H1 (cell line): ENCODE measurements around the gene CCL26. TPM values are rescaled to one million over a fixed set of nuclear protein-coding genes. Genes with fewer than 3 reads are reported as not detected.

Source experiments
- CTCF ChIA-PET: fragments of 300-600 bp; sonication (Branson Sonifier 250); formaldehyde crosslinking; loops from one replicate; lab custom pipeline; 2021; ENCODE audit not compliant: partially characterized antibody; lab: Charles Lee
- POLR2A ChIA-PET: fragments of 300-600 bp; sonication (Branson Sonifier 250); formaldehyde crosslinking; loops from one replicate; lab custom pipeline; 2021; ENCODE audit warnings: inconsistent platforms; ENCODE audit not compliant: partially characterized antibody; lab: Charles Lee
- DNase-seq, 2 experiments: peaks; one replicate each; pipeline versions ENCODE4 v3.0.0 to v3.0.0-alpha.2; 2010 to 2022; ENCODE audit warnings: low spot score in 2 of 2, low read depth in 1 of 2, mixed read lengths in 1 of 2
- FAIRE-seq: peaks from 2 replicates; lab custom pipeline; 2011; peaks lifted over from hg19 to GRCh38; lab: Jason Lieb, UNC
- H2AFZ ChIP-seq: 2 replicates; pipeline ENCODE4 v1.8.1; 2012; ENCODE audit warnings: low read length, inconsistent platforms
- H2AK5ac ChIP-seq: 2 replicates; pipeline ENCODE4 v1.6.1; 2013; ENCODE audit warnings: low read depth, low read length
- H2BK120ac ChIP-seq: replicated peaks from 2 replicates; pipeline ENCODE3; 2013; ENCODE audit warnings: low read depth, low read length, inconsistent platforms
- H2BK12ac ChIP-seq: 2 replicates; pipeline ENCODE4 v1.6.1; 2013; ENCODE audit warnings: low read depth, low read length
- H2BK15ac ChIP-seq: 2 replicates; pipeline ENCODE4 v1.6.1; 2013; ENCODE audit warnings: low read length
- H2BK20ac ChIP-seq: 2 replicates; pipeline ENCODE4 v1.6.1; 2013; ENCODE audit warnings: low read length
- H2BK5ac ChIP-seq: 2 replicates; pipeline ENCODE4 v1.6.1; 2013; ENCODE audit warnings: low read depth, low read length
- H3K14ac ChIP-seq: 2 replicates; pipeline ENCODE4 v1.6.1; 2013; ENCODE audit warnings: inconsistent platforms; ENCODE audit not compliant: insufficient read length
- H3K18ac ChIP-seq: 2 replicates; pipeline ENCODE4 v1.6.1; 2013; ENCODE audit warnings: low read length; ENCODE audit errors: extremely low read depth
- H3K23ac ChIP-seq: 2 replicates; pipeline ENCODE4 v1.6.1; 2013; ENCODE audit warnings: inconsistent platforms; ENCODE audit not compliant: insufficient read length
- H3K23me2 ChIP-seq: 2 replicates; pipeline ENCODE4 v1.6.1; 2013; ENCODE audit warnings: low read depth, low read length
- H3K27ac ChIP-seq: 2 replicates; pipeline ENCODE4 v1.6.1; 2011; ENCODE audit warnings: low read depth, low read length, inconsistent platforms
- H3K27me3 ChIP-seq, 4 experiments: replicated peaks in 1 of 4; 1 replicate in 1 of 4; 2 replicates in 3 of 4; pipeline versions ENCODE4 v1.6.1 to v1.8.1; 2011 to 2013; ENCODE audit warnings: low read length in 3 of 4, mild to moderate bottlenecking in 3 of 4, inconsistent platforms in 2 of 4, mixed read lengths in 2 of 4, moderate library complexity in 1 of 4; ENCODE audit not compliant: control insufficient read depth in 3 of 4, insufficient read depth in 3 of 4; ENCODE audit errors: extremely low read depth in 1 of 4
- H3K36me3 ChIP-seq, 4 experiments: 2 replicates each; pipeline versions ENCODE4 v1.6.1 to v1.8.1; 2011 to 2013; ENCODE audit warnings: mild to moderate bottlenecking in 4 of 4, low read length in 3 of 4, moderate library complexity in 2 of 4, control low read depth in 1 of 4, inconsistent platforms in 1 of 4; ENCODE audit not compliant: insufficient read depth in 4 of 4, control insufficient read depth in 2 of 4
- H3K4ac ChIP-seq: replicated peaks from 2 replicates; pipeline ENCODE3; 2013; ENCODE audit warnings: low read length, low read depth, mixed read lengths, inconsistent platforms; ENCODE audit not compliant: insufficient read length
- H3K4me1 ChIP-seq, 4 experiments: replicated peaks in 1 of 4; 1 replicate in 1 of 4; 2 replicates in 3 of 4; pipeline versions ENCODE4 v1.6.1 to v1.8.1; 2011 to 2013; ENCODE audit warnings: low read length in 3 of 4, inconsistent platforms in 2 of 4, mixed read lengths in 1 of 4; ENCODE audit not compliant: insufficient read depth in 4 of 4, control insufficient read depth in 3 of 4
- H3K4me2 ChIP-seq, 2 experiments: 2 replicates each; pipeline versions ENCODE4 v1.6.1 to v1.8.1; 2011 to 2013; ENCODE audit warnings: low read depth in 2 of 2, low read length in 2 of 2, control low read depth in 1 of 2, inconsistent platforms in 1 of 2, mild to moderate bottlenecking in 1 of 2; ENCODE audit not compliant: insufficient read depth in 1 of 2
- H3K4me3 ChIP-seq, 4 experiments: fragments of 200-600, 300-600 bp in 1 of 4; sonication (generic), shearing (Covaris generic), sonication (Bioruptor Twin) in 1 of 4; 2 replicates each; pipeline versions ENCODE4 v1.5.1 to v1.8.1; 2011 to 2016; ENCODE audit warnings: low read length in 4 of 4, low read depth in 3 of 4, control low read depth in 2 of 4, inconsistent platforms in 2 of 4, mild to moderate bottlenecking in 2 of 4, mixed read lengths in 1 of 4, moderate library complexity in 1 of 4; ENCODE audit not compliant: insufficient read depth in 2 of 4; ENCODE audit errors: extremely low read depth in 1 of 4
- H3K56ac ChIP-seq: replicated peaks from 2 replicates; pipeline ENCODE3; 2013; ENCODE audit warnings: low read depth, mild to moderate bottlenecking, mixed read lengths, low read length, inconsistent platforms; ENCODE audit not compliant: insufficient read length
- H3K79me1 ChIP-seq: 2 replicates; pipeline ENCODE4 v1.6.1; 2013; ENCODE audit warnings: low read depth, low read length, control low read depth
- H3K79me2 ChIP-seq, 2 experiments: 2 replicates each; pipeline versions ENCODE4 v1.6.1 to v1.8.1; 2012 to 2013; ENCODE audit warnings: low read length in 2 of 2, mild to moderate bottlenecking in 2 of 2, inconsistent platforms in 1 of 2; ENCODE audit not compliant: insufficient read depth in 2 of 2, control insufficient read depth in 1 of 2
- H3K9ac ChIP-seq, 4 experiments: replicated peaks in 1 of 4; 1 replicate in 1 of 4; 2 replicates in 3 of 4; pipeline versions ENCODE4 v1.6.1 to v1.8.1; 2011 to 2013; ENCODE audit warnings: low read depth in 3 of 4, low read length in 3 of 4, control low read depth in 2 of 4, mild to moderate bottlenecking in 2 of 4, moderate library complexity in 2 of 4, inconsistent platforms in 1 of 4; ENCODE audit errors: extremely low read depth in 1 of 4
- H3K9me3 ChIP-seq, 2 experiments: 2 replicates each; pipeline versions ENCODE4 v1.6.1 to v1.8.1; 2012 to 2013; ENCODE audit warnings: mild to moderate bottlenecking in 2 of 2, moderate library complexity in 2 of 2, control low read depth in 1 of 2, inconsistent platforms in 1 of 2, low read depth in 1 of 2, low read length in 1 of 2, mixed read lengths in 1 of 2; ENCODE audit not compliant: insufficient read depth in 2 of 2
- H4K20me1 ChIP-seq, 2 experiments: replicated peaks in 1 of 2; 2 replicates each; pipeline versions ENCODE3 to v1.8.1; 2011 to 2013; ENCODE audit warnings: inconsistent platforms in 2 of 2, low read length in 2 of 2, mild to moderate bottlenecking in 1 of 2; ENCODE audit not compliant: insufficient read depth in 2 of 2, control insufficient read depth in 1 of 2
- H4K5ac ChIP-seq: 2 replicates; pipeline ENCODE4 v1.6.1; 2013; ENCODE audit warnings: low read length, low read depth, mixed read lengths, inconsistent platforms; ENCODE audit not compliant: insufficient read length
- H4K8ac ChIP-seq: 2 replicates; pipeline ENCODE4 v1.8.0; 2013; ENCODE audit warnings: mild to moderate bottlenecking, moderate library complexity, low read length, inconsistent platforms; ENCODE audit not compliant: insufficient read depth; ENCODE audit errors: extremely low read depth
- H4K91ac ChIP-seq: replicated peaks from 2 replicates; pipeline ENCODE3; 2013; ENCODE audit warnings: low read length, mixed read lengths, inconsistent platforms; ENCODE audit not compliant: insufficient read length
- ASH2L ChIP-seq: fragments of 200-600, 300-600 bp; sonication (generic); IDR thresholded peaks from one replicate; pipeline ENCODE4 v1.7.1; 2017; ENCODE audit warnings: low read length
- BCL11A ChIP-seq, 2 experiments: IDR thresholded peaks; one replicate each; pipeline ENCODE4 v1.6.1; 2011; ENCODE audit warnings: low read depth in 2 of 2, low read length in 2 of 2, mild to moderate bottlenecking in 2 of 2
- HDAC2 ChIP-seq, 2 experiments: fragments of 300-600 bp in 1 of 2; sonication (generic) in 1 of 2; IDR thresholded peaks; 2 replicates each; pipeline ENCODE4 v1.6.1; 2011 to 2012; ENCODE audit warnings: low read depth in 2 of 2, low read length in 2 of 2, mild to moderate bottlenecking in 2 of 2, moderate library complexity in 2 of 2, borderline replicate concordance in 1 of 2, inconsistent platforms in 1 of 2
- HDAC6 ChIP-seq: IDR thresholded peaks from one replicate; pipeline ENCODE4 v1.7.1; 2012; ENCODE audit warnings: low read depth, mild to moderate bottlenecking, inconsistent platforms, low read length, moderate library complexity
- MAFK ChIP-seq: IDR thresholded peaks from 2 replicates; pipeline ENCODE4 v1.6.1; 2012; ENCODE audit warnings: low read depth, mild to moderate bottlenecking, improper control_type of control experiment, low read length
- NANOG ChIP-seq: IDR thresholded peaks from 2 replicates; pipeline ENCODE4 v1.6.1; 2011; ENCODE audit warnings: low read length, low read depth, mild to moderate bottlenecking, inconsistent platforms; ENCODE audit not compliant: insufficient read depth, poor library complexity, severe bottlenecking
- RBBP5 ChIP-seq: IDR thresholded peaks from 2 replicates; pipeline ENCODE4 v1.7.1; 2012; ENCODE audit warnings: low read depth, mild to moderate bottlenecking, inconsistent platforms, low read length, moderate library complexity, borderline replicate concordance
- RFX5 ChIP-seq: IDR thresholded peaks from 2 replicates; pipeline ENCODE4 v1.6.1; 2011; ENCODE audit warnings: low read depth, low read length, improper control_type of control experiment, borderline replicate concordance
- WGBS, 2 experiments: shearing (Covaris generic) in 1 of 2; methylation state at CpG; one replicate each; pipeline versions ENCODE4 v1.1.6 to v1.1.7; 2013 to 2015; ENCODE audit warnings: low lambda C conversion rate in 2 of 2, mixed read lengths in 2 of 2, inconsistent platforms in 1 of 2, low coverage in 1 of 2, missing lambda C conversion rate in 1 of 2; ENCODE audit not compliant: insufficient replicate concordance in 2 of 2, insufficient coverage in 1 of 2, insufficient read length in 1 of 2; ENCODE audit errors: extremely low coverage in 1 of 2, missing lambda C conversion rate in 1 of 2; 5-methylcytosine and 5-hydroxymethylcytosine counted together
- polyA plus RNA-seq, 7 experiments: library from polyadenylated mRNA; depleted of rRNA in 3 of 7; stranded (reverse) in 5 of 7; unstranded in 2 of 7; fragments of >200 nt in 5 of 7; fragments of 200-250 nt in 2 of 7; gene quantifications; 1 replicate in 5 of 7; 2 replicates in 1 of 7; 4 replicates in 1 of 7; pipeline versions ENCODE4 v1.2.1 to v1.2.3, GENCODE V29; 2011 to 2013; ENCODE audit warnings: missing spikeins in 2 of 7, mixed read lengths in 2 of 7
- total RNA-seq: library from RNA; stranded (reverse); fragmentation: NEBNext Ultra II Directional; extraction: Animal tissue kit (Norgen Biotek cat#: 25700); gene quantifications from 2 replicates; pipeline ENCODE4 v1.2.1, GENCODE V29; 2021
- TF ChIP-seq, protein P1 (sequence below): IDR thresholded peaks from 2 replicates; pipeline ENCODE4 v1.6.1; 2012; ENCODE audit warnings: inconsistent platforms
- TF ChIP-seq, protein P2 (sequence below): IDR thresholded peaks from 2 replicates; pipeline ENCODE4 v1.6.1; 2011; ENCODE audit warnings: low read length, improper control_type of control experiment

Gene CCL26
- total and polyA plus RNA-seq, 2 of the 8 experiments (the other 6 are each of a cell fraction or from before 2014, with no cell fraction given), result 8.7 to 14.9 TPM

DNA sequence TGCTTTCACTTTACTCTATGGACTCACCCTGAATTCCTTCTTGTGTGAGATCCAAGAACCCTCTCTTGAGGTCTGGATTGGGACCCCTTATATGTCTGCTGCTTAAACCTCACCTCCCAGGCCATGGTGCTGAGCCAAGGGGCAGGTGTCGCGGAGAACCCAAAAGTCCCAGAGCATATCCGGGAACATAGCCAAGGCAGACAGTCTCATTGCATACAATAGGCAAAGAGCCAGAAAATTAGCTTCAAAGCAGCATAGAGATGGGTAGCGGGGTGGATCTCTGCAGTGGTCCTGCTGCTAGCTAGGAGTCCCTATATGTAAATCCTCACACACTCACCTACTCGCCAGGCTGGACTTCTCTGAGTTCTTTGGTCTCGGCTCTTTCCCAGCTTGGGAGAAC lies 36.1 kb upstream of the CCL26 start:
- H4K8ac ChIP-seq, result no peak overlapping the region
- H3K18ac ChIP-seq, result no peak overlapping the region
- H3K36me3 ChIP-seq, result no peaks in the 10 kb centered on the region
- peaks cover 6 to 9% of the 10 kb centered on the region in 2 experiments; a peak in 3 of 4 replicates for H3K9me3 ChIP-seq
- H2AFZ ChIP-seq, result no peak overlapping the region
- no peak overlapping the region for H3K4me3 ChIP-seq
- no peaks in the 10 kb centered on the region for H3K23me2 ChIP-seq
- DNase-seq (no peak), FAIRE-seq (no peak)
- H2BK5ac ChIP-seq, result no peak overlapping the region
- no peaks in the 10 kb centered on the region for H3K79me2 ChIP-seq
- H3K27ac ChIP-seq, result no peak overlapping the region
- H2BK12ac ChIP-seq, result no peak overlapping the region
- H2AK5ac ChIP-seq, result no peak overlapping the region
- WGBS, 2 experiments, result 94% methylated on average over 6 of the region's 6 CpGs; no CpG with 5 or more reads in 1 of the 2 experiments
- no peak overlapping the region for H3K4me2 ChIP-seq
- no peaks in the 10 kb centered on the region for H3K4me1 ChIP-seq
- H3K27me3 ChIP-seq, result no peaks in the 10 kb centered on the region
- H3K9ac ChIP-seq, result no peak overlapping the region
- TF ChIP-seq HDAC6 (no peak), RBBP5 (no peak), RFX5 (no peak), ASH2L (no peak), HDAC2 (IDR thresholded peaks at IDR 0.05; ENCODE audit: borderline replicate concordance in 1 of 2, low read depth in 2 of 2, low read length in 2 of 2) (no peak), BCL11A (IDR thresholded peaks at IDR 0.05; ENCODE audit: low read depth in 2 of 2, low read length in 2 of 2) (no peak), NANOG (no peak), MAFK (no peak)
- TF ChIP-seq, protein P1, sequence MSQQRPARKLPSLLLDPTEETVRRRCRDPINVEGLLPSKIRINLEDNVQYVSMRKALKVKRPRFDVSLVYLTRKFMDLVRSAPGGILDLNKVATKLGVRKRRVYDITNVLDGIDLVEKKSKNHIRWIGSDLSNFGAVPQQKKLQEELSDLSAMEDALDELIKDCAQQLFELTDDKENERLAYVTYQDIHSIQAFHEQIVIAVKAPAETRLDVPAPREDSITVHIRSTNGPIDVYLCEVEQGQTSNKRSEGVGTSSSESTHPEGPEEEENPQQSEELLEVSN, result no peak
- TF ChIP-seq, protein P2, sequence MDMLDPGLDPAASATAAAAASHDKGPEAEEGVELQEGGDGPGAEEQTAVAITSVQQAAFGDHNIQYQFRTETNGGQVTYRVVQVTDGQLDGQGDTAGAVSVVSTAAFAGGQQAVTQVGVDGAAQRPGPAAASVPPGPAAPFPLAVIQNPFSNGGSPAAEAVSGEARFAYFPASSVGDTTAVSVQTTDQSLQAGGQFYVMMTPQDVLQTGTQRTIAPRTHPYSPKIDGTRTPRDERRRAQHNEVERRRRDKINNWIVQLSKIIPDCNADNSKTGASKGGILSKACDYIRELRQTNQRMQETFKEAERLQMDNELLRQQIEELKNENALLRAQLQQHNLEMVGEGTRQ, result no peak
- TF ChIP-seq, all 59 proteins: peak for 0
- Histone ChIP-seq H3K14ac (no peak overlapping the region), H2BK120ac (no peak overlapping the region), H3K4ac (no peak overlapping the region), H2BK15ac (no peak overlapping the region), H3K56ac (no peak overlapping the region), H2BK20ac (no peak overlapping the region), H4K20me1 (no peaks in the 10 kb centered on the region), H4K91ac (no peak overlapping the region), H4K5ac (no peak overlapping the region), H3K23ac (no peak overlapping the region), H3K79me1 (no peaks in the 10 kb centered on the region)
- CTCF ChIA-PET, result interaction anchor here (1.0 kb wide), 1 partner anchor 133 kb away, joined by 3 read pairs; no protein-coding TSS in a partner anchor
- POLR2A ChIA-PET, result interaction anchor here (0.7 kb wide), 1 partner anchor 107 kb away, joined by 3 read pairs; the partner anchor contains the start of gene POR
